KMS-11 (cell line): ENCODE data around the gene ESPL1.

Experiments
- H2AFZ ChIP-seq: fragments of 200-600 bp; sonication (generic); 2 replicates; pipeline ENCODE4 v1.6.1; 2016; ENCODE audit warnings: antibody characterized with exemption, mixed run types, low read depth
- H3K27ac ChIP-seq: fragments of 200-600 bp; sonication (generic); 2 replicates; pipeline ENCODE4 v1.6.1; 2016; ENCODE audit warnings: mild to moderate bottlenecking, mixed run types
- H3K27me3 ChIP-seq: fragments of 200-600 bp; sonication (generic); 2 replicates; pipeline ENCODE4 v1.6.1; 2017; ENCODE audit warnings: mild to moderate bottlenecking, low read depth, mixed run types, moderate library complexity; ENCODE audit not compliant: insufficient read depth
- H3K36me3 ChIP-seq: fragments of 200-600 bp; sonication (generic); 2 replicates; pipeline ENCODE4 v1.6.1; 2017; ENCODE audit warnings: mild to moderate bottlenecking, mixed run types; ENCODE audit not compliant: insufficient read depth
- H3K4me1 ChIP-seq: fragments of 200-600 bp; sonication (generic); 2 replicates; pipeline ENCODE4 v1.6.1; 2016; ENCODE audit warnings: mild to moderate bottlenecking, low read depth, mixed run types; ENCODE audit not compliant: poor library complexity, severe bottlenecking
- H3K4me2 ChIP-seq: fragments of 200-600 bp; sonication (generic); 2 replicates; pipeline ENCODE4 v1.7.0; 2016; ENCODE audit warnings: mild to moderate bottlenecking, mixed run types
- H3K4me3 ChIP-seq: fragments of 200-600 bp; sonication (generic); IDR thresholded peaks from 2 replicates; pipeline ENCODE4 v1.6.1; 2017; ENCODE audit warnings: low read depth, low read length, mixed read lengths; ENCODE audit not compliant: insufficient read depth
- H3K79me2 ChIP-seq: fragments of 200-600 bp; sonication (generic); 2 replicates; pipeline ENCODE4 v1.6.1; 2016; ENCODE audit warnings: low read depth, mixed run types; ENCODE audit not compliant: insufficient read depth
- H3K9ac ChIP-seq: fragments of 200-600 bp; sonication (generic); 2 replicates; pipeline ENCODE4 v1.6.1; 2016; ENCODE audit warnings: mild to moderate bottlenecking, mixed run types
- H4K20me1 ChIP-seq: fragments of 200-600 bp; sonication (generic); 2 replicates; pipeline ENCODE4 v1.6.1; 2016; ENCODE audit warnings: mild to moderate bottlenecking, mixed run types; ENCODE audit not compliant: insufficient read depth
- TF ChIP-seq, protein P1 (sequence below): fragments of 200-600 bp; sonication (generic); conservative IDR thresholded peaks from 2 replicates; pipeline ENCODE4 v1.6.1; 2017; ENCODE audit warnings: low read depth, mild to moderate bottlenecking, antibody characterized with exemption, low read length, moderate library complexity, mixed read lengths

Gene ESPL1

DNA sequence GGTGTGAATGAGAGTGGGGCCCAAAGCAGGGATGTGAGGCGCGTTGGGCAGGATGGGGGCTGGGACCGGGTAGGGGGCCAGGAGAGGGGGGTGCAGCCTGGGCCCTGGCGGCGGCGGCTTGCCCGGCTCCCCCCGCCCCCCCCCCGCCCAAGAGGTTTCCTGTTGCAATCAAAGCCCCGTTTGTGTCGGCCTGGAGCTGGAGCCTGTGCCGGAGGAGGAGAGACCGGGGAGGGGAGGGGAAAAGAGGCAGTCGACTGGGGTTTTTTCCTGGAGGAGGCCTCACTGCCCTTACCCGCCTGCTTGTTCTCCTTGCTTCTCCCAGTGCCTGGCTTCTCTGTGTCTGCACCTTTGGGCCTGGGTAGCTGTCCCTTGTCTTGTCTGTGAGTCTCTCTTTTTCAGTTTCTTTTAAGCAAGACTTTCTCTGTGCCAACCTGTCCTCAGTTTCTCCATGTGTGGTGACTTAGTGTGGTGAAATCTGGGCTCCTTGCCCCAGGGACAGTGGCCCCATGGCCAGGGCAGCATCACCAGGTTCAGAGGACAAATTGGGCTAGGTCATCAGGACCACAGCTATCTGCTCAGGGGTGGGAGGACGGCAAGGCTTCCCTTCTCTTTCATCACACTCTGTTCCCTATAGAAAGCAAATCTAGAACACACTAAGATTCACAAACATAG is 44.6 kb upstream of the ESPL1 start:
- H4K20me1 ChIP-seq: no peaks in the 10 kb centered on the region
- H3K9ac ChIP-seq: no peak overlapping the region
- no peak overlapping the region for H3K4me3 ChIP-seq
- H3K4me2 ChIP-seq: peak overlapping the region; percentile 100; the same call in 1 of the 2 replicates
- H3K4me1 ChIP-seq: peaks cover 46% of the 10 kb centered on the region
- no peak overlapping the region for H2AFZ ChIP-seq
- no peaks in the 10 kb centered on the region for H3K36me3 ChIP-seq
- H3K79me2 ChIP-seq: peaks cover 12% of the 10 kb centered on the region; the same call in 1 of the 2 replicates
- TF ChIP-seq, protein P1, sequence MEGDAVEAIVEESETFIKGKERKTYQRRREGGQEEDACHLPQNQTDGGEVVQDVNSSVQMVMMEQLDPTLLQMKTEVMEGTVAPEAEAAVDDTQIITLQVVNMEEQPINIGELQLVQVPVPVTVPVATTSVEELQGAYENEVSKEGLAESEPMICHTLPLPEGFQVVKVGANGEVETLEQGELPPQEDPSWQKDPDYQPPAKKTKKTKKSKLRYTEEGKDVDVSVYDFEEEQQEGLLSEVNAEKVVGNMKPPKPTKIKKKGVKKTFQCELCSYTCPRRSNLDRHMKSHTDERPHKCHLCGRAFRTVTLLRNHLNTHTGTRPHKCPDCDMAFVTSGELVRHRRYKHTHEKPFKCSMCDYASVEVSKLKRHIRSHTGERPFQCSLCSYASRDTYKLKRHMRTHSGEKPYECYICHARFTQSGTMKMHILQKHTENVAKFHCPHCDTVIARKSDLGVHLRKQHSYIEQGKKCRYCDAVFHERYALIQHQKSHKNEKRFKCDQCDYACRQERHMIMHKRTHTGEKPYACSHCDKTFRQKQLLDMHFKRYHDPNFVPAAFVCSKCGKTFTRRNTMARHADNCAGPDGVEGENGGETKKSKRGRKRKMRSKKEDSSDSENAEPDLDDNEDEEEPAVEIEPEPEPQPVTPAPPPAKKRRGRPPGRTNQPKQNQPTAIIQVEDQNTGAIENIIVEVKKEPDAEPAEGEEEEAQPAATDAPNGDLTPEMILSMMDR: no peak
- no peaks in the 10 kb centered on the region for H3K27me3 ChIP-seq
- H3K27ac ChIP-seq: no peak overlapping the region

DNA sequence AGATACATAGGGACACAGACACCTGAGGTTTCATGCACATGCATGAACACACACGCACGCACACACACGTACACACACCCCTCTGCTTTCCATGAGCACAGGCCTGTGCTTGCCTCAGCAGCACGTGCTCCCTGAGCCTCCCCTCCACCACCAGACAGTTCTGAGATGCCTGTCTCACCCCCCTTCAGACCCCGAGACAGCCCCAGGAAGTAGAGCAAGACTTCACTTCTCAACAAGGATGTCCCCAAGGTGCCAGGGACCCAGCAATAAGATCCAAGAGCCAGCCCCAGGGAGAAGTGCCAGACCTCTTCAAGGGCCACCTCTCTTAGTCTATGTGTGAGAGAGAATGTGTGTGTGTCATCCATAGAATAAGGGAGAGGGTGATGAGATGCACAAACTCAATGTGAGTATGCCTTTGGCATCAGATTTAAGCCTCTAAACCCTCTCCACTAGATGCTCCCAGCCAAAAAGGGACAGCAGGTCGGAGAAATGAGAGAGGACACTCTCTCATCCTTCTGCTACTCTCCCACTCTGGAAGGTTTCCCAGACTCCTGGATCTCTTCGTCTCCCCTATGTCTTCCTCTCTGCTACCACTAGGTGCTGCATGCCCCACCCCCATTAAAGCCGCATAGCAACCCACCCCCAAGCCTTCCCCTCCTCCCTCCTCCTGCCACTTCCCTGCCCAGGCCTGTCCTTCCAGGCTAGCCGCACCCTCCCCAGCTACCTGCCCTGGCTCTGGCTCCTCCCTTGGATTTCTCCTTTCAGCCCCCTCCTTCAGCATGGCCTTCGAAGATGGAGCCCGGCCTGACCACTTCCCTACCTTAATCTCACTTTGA is 43.8 kb upstream of the ESPL1 start:
- Histone ChIP-seq H4K20me1 (no peaks in the 10 kb centered on the region), H3K27ac (no peak overlapping the region), H3K4me2 (no peak overlapping the region; the same call in 1 of the 2 replicates), H3K79me2 (peaks cover 6% of the 10 kb centered on the region; the same call in 1 of the 2 replicates), H2AFZ (no peak overlapping the region), H3K36me3 (no peaks in the 10 kb centered on the region), H3K4me3 (no peak overlapping the region), H3K27me3 (no peaks in the 10 kb centered on the region), H3K9ac (no peak overlapping the region), H3K4me1 (peaks cover 42% of the 10 kb centered on the region)
- TF ChIP-seq, protein P1: no peak

DNA sequence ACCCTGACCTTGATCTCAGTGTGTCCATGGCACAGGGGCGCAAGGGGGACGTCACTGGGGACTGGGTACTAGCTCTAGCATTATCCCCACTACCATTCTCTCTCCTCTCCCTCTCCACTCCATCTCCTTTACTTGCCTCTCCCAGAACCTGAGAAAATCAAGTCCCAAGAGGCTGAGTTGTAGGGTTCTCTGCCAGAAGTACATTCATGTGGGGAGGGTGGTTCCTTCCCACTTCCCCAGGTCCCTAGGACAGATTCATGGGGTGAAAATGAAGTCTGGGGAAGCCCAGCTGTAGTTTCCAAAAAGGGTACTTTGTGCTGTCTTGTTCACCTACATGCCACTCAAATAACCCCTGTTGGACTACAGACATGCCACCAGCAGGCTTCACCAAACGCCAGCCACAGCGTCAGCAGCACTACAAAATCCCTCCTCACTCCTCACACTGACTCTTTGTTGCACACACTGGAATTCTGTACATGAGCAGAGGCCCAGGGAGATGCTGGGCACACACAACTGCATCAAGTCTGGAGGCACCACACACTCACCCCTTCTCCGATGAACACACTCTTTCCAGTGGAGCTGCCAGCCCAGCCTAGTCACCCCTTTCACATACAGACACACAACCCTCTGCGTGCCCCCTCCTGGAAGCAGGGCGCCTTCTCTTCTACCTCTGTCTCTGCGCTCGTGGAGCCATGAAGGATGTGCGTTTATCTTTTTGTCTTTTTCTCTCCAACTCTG is 43.0 kb upstream of the ESPL1 start:
- no peak overlapping the region for H2AFZ ChIP-seq
- H3K36me3 ChIP-seq: no peaks in the 10 kb centered on the region
- no peaks in the 10 kb centered on the region for H3K27me3 ChIP-seq
- peaks cover 36% of the 10 kb centered on the region for H3K4me1 ChIP-seq
- H3K4me3 ChIP-seq: no peak overlapping the region
- no peaks in the 10 kb centered on the region for H4K20me1 ChIP-seq
- H3K27ac ChIP-seq: no peak overlapping the region
- TF ChIP-seq, protein P1: no peak
- H3K9ac ChIP-seq: no peak overlapping the region
- H3K79me2 ChIP-seq: no peaks in the 10 kb centered on the region
- no peak overlapping the region for H3K4me2 ChIP-seq

DNA sequence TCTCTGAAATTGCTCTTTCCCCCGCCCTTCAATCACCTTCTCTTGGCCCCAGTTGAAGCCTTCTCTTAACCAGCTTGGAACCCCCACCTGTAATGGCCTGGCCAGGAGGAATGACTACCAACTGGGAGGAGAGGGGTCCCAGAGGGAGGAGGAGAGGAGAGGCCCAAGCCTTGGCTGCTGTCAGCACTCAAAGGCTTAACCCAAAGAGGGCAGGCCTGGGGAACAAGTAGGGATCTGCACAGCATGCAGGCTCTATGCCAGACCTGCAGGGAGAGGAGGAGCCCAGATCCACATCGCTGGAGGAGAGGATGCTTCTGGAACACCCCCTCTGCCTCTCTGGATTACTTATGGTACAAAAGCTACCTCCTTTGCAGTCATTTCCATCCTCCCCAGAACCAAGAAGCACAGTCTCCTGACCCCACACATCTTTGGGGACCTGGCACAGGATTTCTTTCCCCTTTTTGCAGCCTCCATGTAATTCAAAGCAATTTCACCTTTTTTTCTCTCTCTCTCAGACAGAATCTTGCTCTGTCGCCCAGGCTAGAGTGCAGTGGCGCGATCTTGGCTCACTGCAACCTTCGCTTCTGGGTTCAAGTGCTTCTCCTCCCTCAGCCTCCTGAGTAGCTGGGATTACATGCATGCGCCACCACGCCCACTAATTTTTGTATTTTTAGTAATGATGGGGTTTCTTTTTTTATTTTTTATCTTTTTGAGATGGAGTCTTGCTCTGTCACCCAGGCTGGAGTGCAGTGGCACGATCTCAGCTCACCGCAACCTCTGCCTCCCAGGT is 42.3 kb upstream of the ESPL1 start:
- H3K27ac ChIP-seq: no peak overlapping the region
- H2AFZ ChIP-seq: no peak overlapping the region
- H3K4me3 ChIP-seq: no peak overlapping the region
- no peaks in the 10 kb centered on the region for H3K36me3 ChIP-seq
- H3K9ac ChIP-seq: no peak overlapping the region
- H3K27me3 ChIP-seq: no peaks in the 10 kb centered on the region
- H3K79me2 ChIP-seq: peaks cover under 1% of the 10 kb centered on the region; the same call in 1 of the 2 replicates
- H3K4me1 ChIP-seq: peaks cover 40% of the 10 kb centered on the region
- H4K20me1 ChIP-seq: no peaks in the 10 kb centered on the region
- TF ChIP-seq, protein P1: no peak
- H3K4me2 ChIP-seq: no peak overlapping the region
